ENCODE data around the gene PSKH1.

- TF ChIP-seq MTA3 (IDR thresholded peaks at IDR 0.05; ENCODE audit: borderline replicate concordance, low read length) (no peak; the same call in 1 of the 2 replicates), POLR2AphosphoS5 (IDR thresholded peaks at IDR 0.05; ENCODE audit: low read length) (no peak), TCF7 (IDR thresholded peaks at IDR 0.05; ENCODE audit: borderline replicate concordance) (no peak), MAX (IDR thresholded peaks at IDR 0.05; ENCODE audit: low read depth, low read length) (no peak), RELA (IDR thresholded peaks at IDR 0.05; ENCODE audit: borderline replicate concordance, partially characterized antibody) (no peak), TAF1 (IDR thresholded peaks at IDR 0.05; ENCODE audit: borderline replicate concordance, low read depth, low read length) (no peak), BHLHE40 (IDR thresholded peaks at IDR 0.05; ENCODE audit: borderline replicate concordance in 1 of 2, low read depth in 2 of 2, low read length in 1 of 2) (peak in 1 of 2 experiments; percentile 22; a peak in 1 of 4 replicates), SRF (IDR thresholded peaks at IDR 0.05; ENCODE audit: low read depth in 2 of 2, low read length in 2 of 2) (no peak), LARP7 (IDR thresholded peaks at IDR 0.05) (no peak), RFX5 (IDR thresholded peaks at IDR 0.05; ENCODE audit: low read depth, low read length) (no peak)
- TF ChIP-seq, protein P1, sequence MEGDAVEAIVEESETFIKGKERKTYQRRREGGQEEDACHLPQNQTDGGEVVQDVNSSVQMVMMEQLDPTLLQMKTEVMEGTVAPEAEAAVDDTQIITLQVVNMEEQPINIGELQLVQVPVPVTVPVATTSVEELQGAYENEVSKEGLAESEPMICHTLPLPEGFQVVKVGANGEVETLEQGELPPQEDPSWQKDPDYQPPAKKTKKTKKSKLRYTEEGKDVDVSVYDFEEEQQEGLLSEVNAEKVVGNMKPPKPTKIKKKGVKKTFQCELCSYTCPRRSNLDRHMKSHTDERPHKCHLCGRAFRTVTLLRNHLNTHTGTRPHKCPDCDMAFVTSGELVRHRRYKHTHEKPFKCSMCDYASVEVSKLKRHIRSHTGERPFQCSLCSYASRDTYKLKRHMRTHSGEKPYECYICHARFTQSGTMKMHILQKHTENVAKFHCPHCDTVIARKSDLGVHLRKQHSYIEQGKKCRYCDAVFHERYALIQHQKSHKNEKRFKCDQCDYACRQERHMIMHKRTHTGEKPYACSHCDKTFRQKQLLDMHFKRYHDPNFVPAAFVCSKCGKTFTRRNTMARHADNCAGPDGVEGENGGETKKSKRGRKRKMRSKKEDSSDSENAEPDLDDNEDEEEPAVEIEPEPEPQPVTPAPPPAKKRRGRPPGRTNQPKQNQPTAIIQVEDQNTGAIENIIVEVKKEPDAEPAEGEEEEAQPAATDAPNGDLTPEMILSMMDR (IDR thresholded peaks at IDR 0.05 in 2 of 3, conservative IDR thresholded peaks at IDR 0.05 in 1 of 3; ENCODE audit: control insufficient read depth in 2 of 3, extremely low read depth in 1 of 3, insufficient read depth in 1 of 3, low read depth in 3 of 3, low read length in 3 of 3) = peak in 2 of 3 experiments; percentile 7 to 22; a peak in 2 of 6 replicates
Measured at GRCh38 chr16:67967183-67967957, 74.3 kb downstream of the PSKH1 start.
